ENCODE results near the gene HOXD3.

HOXD3 gene

DNA sequence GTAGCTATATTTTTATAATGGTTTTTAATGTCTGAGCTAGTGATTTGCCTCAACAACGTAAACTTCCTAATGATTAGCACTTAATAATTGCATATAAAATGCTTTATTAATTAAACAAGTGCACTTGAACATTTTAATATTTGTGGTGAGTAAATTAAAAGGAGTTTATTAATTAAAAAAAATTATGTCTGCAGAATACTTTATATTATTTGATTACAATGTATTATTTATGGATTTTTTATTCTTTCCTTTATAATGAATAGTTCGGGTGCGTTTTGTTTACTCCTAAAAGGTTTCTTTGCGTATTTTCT lies 25.3 kb upstream of the HOXD3 start:
- in situ Hi-C loops (cut with MboI; ENCODE audit: low sequenced_read_pairs) = loop anchor here (25.0 kb wide), 3 partner anchors 330 to 1180 kb away; no protein-coding TSS in a partner anchor

DNA sequence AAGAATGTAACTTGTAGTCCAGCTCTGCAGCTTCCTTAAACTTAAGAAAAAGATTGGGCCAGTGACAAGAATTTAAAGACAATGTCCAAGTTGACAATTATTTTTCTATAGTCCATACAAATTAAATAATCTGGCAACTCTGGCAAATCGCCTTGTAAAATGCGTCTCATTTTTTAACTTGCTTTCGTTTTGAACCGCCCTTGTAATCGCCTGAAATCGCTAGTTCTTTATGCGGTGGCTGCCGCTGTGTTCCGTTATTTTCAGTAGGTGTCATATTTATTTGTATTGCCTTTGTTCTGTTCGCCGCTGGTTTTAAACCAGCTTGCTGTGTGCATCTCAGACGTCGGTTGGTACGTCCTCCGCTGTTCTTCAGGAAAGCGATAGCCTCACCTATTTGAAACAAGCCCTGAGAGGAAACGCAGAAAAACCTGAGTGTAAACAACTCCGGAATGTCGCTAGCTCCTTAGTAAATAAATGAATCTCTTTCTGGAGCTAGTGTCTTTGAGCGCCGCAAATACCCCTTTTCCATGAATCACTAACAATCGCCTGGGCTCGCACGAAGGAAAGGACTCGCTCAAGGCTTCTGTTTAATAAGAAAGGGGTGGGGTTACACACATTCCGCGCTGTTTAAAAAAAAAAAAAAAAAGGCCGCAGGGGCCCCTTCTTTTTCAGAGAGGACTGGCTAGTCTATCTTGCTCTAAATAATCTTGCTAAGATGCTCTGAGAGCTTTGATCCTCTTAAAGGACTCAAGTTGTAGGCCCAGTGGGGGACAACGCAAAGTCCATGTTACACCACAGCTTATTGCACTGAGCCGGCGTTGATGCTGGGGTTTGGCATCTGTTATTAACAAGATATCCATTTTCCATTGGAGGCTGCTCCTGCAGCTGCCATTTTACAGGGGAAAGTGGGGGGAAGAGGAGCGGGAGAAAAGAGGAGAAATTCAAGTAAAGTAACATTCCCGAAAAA lies 24.6 kb upstream of the HOXD3 start:
- in situ Hi-C loops (cut with MboI; ENCODE audit: low sequenced_read_pairs) = loop anchor here (25.0 kb wide), 3 partner anchors 330 to 1180 kb away; no protein-coding TSS in a partner anchor

DNA sequence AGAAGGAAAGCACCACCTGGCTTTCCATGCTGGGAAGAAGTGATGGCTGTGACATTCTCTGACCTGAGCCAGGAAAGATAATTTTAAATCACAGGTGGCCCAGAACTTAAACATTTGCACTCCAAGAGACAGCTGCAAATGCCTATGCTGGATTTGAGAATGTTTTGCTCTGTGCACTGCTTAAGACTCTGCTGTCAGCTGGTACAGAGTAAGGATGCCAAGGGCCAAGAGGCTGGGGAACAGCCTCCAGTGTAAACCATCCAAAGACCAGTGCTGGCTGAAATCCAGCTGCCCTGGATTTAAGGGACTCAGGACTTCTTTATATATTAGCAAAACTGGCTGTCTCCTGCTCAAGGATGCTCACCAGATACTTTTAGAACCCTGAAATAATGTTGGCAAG lies 23.7 kb upstream of the HOXD3 start:
- in situ Hi-C loops (cut with MboI; ENCODE audit: low sequenced_read_pairs) = loop anchor here (25.0 kb wide), 3 partner anchors 329 to 1179 kb away; no protein-coding TSS in a partner anchor

DNA sequence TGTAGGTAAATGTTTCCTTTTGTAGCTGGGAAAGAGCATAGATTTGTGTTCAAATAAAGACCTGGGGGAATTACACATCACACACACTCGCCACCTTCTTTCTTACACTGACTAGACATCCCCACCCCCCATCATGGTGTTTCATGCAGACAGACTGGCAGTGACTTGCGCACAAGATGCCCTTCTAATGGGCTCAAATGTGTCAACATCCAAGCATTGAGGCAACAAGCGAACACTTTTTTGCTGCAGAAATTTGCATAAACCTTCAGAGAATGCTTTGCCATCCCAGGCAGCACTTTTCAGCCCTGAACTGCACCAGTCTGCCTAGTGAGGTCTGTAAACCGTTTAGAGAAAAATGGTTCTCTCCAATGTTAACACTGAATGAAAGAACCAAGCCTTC lies 23.1 kb upstream of the HOXD3 start:
- in situ Hi-C loops (cut with MboI; ENCODE audit: low sequenced_read_pairs) = loop anchor here (25.0 kb wide), 3 partner anchors 328 to 1178 kb away; no protein-coding TSS in a partner anchor

DNA sequence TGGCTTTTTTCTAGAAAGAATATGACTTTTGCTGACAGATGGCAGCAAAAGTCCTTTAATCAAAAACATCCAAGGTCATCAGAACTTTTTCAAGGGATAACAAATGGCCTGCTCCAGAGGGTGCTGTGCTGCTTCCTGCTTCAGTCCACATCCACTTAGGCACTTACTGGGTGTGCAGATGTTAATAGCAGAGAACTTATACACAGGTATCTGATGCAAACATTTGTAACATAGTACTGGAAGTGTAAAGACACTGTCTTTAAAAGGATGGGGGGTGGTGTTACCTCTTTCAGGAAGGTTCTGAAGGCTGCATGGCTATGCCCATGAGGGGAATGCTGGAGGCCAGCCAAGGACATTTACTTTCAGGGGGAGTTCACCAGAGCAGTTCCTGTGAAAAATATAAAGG lies 22.1 kb upstream of the HOXD3 start:
- in situ Hi-C loops (cut with MboI; ENCODE audit: low sequenced_read_pairs) = loop anchor here (25.0 kb wide), 3 partner anchors 327 to 1177 kb away; no protein-coding TSS in a partner anchor

DNA sequence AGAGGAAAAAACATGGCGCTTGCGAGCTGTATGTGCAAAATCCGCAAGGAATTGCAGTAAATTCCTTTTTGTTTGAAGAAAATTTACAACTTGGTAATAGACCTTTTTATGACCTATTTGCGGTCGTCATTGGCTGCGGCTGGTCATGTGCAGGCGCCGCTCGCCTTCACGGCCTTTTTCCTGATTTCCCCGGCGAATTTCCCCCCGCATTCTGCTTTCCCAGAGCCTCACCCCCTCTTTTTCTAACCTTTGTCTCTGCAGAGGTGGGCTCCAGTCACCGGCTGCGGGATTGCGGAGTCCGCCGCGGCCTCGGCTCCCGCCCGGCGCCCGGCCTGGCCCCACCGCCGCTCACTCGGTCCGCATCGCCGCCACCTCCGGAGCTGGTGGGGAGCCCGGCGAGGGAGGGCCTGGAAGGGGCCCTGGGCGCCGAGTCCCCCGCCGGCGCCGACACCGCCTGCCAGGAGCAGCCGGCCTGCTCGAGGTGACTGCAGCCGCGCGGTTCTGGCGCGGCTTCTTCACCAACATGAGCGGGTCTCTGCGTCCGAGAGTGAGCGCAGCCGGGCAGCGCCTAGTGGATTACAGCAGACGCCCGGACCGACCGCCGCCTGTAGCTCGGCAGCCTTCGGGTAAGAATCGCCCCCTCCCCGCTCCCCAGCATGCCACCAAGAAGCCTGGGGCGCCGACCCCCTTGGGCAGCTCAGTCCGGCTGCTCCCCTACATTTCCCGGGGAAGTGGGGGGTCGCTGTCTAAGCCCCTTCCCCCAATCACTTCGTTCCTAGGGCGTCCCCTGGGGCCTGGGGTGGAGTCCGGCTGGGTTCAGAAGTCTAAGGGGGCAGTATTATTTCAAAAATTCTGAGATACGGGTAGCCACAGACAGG lies 20.5 kb upstream of the HOXD3 start:
- in situ Hi-C loops (cut with MboI; ENCODE audit: low sequenced_read_pairs) = loop anchor here (25.0 kb wide), 3 partner anchors 326 to 1176 kb away; no protein-coding TSS in a partner anchor

DNA sequence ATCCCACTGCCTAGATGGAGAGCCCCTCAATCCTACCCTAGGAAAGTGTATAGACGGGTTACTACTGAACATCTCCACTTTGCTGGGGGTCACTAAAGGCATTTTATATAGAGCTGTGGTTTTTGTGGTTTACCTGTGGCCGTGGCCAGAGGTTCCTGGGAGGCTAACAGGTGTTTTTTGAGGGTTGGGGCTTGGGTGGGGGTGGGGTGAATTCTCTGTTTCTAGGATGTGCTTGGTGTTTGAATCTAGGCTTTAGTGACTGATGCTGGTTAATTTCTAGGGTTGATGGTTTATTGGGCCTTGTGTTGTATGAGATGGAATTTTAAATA lies 19.9 kb upstream of the HOXD3 start:
- in situ Hi-C loops (cut with MboI; ENCODE audit: low sequenced_read_pairs) = loop anchor here (25.0 kb wide), 3 partner anchors 325 to 1175 kb away; no protein-coding TSS in a partner anchor

DNA sequence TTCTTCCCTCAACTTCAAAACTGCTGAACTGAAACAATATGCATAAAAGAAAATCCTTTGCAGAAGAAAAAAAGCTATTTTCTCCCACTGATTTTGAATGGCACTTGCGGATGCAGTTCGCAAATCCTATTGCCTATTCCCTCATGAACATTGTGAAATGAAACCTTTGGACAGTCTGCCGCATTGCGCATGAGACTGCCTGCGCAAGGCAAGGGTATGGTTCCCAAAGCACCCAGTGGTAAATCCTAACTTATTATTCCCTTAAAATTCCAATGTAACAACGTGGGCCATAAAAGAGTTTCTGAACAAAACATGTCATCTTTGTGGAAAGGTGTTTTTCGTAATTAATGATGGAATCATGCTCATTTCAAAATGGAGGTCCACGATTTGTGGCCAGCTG lies 19.2 kb upstream of the HOXD3 start:
- in situ Hi-C loops (cut with MboI; ENCODE audit: low sequenced_read_pairs) = loop anchor here (25.0 kb wide), 3 partner anchors 324 to 1174 kb away; no protein-coding TSS in a partner anchor

DNA sequence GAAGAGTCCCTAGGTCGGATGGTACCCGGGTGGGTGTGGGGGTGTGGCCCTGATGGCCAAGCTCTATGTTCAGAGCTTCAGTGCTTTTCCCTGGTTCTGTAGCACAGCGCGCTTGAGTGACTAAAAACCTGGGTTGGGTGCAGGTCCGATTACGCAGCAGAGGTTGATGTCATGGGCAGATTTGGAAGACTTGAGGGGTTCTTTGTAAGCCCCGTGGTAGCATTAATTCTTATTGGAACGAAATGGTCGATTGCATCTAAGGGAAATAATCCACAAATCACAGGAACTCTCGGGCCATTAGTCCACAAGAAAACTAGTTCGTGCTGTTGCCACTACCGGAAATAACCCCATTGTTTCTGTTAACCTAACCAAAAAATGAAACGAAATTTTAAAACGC lies 18.6 kb upstream of the HOXD3 start:
- in situ Hi-C loops (cut with MboI; ENCODE audit: low sequenced_read_pairs) = loop anchor here (25.0 kb wide), 3 partner anchors 324 to 1174 kb away; no protein-coding TSS in a partner anchor

DNA sequence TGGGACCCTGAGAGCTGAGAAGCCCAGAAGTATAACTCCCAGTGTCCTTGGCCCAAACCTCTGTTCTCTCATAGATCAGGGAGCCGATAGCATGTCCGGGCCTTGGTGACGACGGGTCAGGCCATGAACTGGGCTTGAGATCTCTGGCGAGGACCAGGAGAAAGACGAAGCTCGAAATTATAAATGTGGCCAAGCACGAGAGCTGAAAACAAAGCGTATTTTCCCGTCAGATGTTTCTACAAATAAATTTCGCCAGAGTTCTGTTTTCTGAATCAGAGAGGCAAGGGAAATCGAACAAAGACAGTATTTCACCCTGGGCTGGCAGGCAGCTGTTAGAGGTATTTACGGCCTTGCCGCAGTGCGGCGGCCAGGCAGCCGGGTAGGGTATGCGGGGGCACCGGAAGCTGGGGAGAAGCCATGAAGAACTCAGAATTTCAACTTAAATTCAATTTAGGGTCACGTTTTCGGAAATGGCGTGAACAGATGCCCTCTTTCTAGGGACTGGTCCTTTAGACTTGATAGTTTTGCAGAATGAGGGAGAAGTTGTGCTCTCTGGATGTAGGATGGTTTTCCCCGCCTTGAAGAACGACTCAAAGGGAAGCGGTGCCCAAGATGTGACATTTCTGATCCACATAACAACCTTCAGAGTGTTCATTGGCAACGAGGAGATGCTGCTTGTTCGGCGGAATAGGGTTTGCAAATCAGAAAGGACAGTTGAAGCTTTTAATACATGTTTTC lies 18.0 kb upstream of the HOXD3 start:
- in situ Hi-C loops (cut with MboI; ENCODE audit: low sequenced_read_pairs) = loop anchor here (25.0 kb wide), 3 partner anchors 323 to 1173 kb away; no protein-coding TSS in a partner anchor

DNA sequence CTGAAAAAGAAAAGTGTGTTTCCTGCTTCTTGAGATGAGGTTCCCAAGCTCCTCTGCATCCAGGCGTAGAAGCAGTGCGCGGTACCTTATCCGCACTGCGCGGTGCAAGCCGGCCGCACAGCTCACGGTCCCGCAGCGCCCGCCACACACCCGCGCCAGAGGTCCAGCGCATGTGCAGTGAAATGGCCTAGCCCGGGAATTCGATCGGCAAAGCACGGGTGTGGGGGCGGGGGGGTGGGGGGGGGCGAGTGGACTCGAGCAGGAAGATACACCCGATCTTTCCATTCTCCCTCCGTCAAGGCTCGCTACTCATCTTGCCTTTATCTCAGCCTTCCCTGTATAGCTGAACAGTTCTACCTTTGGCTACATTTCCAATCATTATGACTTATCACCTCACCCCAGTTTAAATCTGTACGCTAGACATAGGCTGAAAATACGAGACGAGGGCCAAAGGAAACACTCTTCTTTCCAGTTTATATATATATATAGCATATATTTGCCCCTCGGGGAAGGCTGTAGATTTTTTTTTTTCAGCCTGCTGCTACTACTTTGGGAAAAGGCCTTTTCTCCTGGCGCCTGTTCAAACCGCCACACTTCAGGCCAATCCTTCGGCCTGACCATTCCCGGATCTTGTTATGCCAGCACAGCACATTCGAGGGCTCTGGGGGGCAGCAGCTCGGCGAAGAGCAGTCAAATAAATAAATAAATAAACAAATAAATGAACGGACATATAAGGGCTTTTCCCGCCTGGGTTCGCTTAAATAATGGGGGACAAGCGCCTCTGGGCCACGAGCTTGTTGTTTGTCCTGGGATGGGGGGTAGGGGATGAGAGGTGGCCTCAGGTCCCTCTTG lies 17.2 kb upstream of the HOXD3 start:
- in situ Hi-C loops (cut with MboI; ENCODE audit: low sequenced_read_pairs) = loop anchor here (10.0 to 25.0 kb wide), 4 partner anchors 322 to 1172 kb away; no protein-coding TSS in a partner anchor

DNA sequence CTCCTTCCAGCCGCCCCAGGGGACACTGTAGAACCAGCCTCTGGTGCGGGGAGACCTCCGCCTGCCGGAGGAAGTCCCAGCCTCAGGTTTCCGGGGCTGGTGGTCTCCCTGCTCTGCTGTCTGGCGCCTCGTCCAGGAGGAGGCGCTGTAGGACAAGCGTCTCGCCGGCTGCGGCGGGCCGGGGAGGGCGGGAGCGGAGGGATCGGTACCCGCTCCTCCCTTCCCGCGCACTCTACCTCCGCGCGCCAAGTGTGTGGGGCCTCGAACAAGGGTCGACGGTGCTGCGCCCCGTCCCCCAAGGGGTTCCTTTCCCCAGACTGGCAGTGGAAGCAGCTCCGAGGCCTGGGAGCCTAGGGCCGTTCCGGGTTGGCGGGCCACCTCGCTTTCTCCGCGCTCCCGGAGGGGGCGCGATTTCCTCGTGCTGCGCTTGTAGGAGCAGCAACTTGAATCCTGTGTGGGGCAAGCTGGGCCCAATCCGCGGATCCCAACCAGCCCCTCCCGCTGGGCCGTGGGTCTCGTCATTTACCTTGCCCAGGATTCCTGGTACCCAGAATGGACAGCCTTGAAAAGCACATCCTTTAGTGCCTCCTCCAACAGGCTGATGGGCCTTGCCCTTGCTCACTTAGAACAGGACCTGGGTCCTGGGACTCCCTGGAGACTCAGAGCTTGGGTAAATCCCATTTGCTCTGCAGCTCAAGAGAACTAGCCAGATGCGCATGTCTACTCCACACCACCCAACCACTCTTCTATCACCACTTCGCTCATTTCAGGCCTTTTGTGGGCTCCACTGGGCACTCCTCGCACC lies 16.4 kb upstream of the HOXD3 start:
- in situ Hi-C loops (cut with MboI; ENCODE audit: low sequenced_read_pairs) = loop anchor here (10.0 to 25.0 kb wide), 4 partner anchors 322 to 1172 kb away; no protein-coding TSS in a partner anchor

DNA sequence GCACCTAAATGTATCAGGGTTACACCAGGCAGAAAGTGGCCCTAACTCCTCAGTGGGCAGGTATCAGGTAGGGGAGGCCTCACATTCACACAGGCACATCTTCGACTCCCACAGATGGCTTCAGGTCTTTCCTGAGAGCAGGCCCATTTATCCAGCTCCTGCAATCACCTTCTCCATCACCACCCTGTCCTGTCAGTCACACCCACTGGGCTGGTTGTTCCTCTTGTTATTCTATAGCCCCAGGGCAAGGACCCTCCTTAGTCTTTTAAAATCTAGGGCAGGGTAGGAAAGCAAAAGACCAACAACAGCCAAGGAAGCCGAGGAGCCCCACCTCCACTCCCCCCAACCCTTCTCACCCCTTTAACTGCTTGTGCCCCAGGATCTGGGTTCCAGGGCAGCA lies 14.8 kb upstream of the HOXD3 start:
- in situ Hi-C loops (cut with MboI; ENCODE audit: low sequenced_read_pairs) = loop anchor here (10.0 to 25.0 kb wide), 4 partner anchors 320 to 1170 kb away; no protein-coding TSS in a partner anchor

DNA sequence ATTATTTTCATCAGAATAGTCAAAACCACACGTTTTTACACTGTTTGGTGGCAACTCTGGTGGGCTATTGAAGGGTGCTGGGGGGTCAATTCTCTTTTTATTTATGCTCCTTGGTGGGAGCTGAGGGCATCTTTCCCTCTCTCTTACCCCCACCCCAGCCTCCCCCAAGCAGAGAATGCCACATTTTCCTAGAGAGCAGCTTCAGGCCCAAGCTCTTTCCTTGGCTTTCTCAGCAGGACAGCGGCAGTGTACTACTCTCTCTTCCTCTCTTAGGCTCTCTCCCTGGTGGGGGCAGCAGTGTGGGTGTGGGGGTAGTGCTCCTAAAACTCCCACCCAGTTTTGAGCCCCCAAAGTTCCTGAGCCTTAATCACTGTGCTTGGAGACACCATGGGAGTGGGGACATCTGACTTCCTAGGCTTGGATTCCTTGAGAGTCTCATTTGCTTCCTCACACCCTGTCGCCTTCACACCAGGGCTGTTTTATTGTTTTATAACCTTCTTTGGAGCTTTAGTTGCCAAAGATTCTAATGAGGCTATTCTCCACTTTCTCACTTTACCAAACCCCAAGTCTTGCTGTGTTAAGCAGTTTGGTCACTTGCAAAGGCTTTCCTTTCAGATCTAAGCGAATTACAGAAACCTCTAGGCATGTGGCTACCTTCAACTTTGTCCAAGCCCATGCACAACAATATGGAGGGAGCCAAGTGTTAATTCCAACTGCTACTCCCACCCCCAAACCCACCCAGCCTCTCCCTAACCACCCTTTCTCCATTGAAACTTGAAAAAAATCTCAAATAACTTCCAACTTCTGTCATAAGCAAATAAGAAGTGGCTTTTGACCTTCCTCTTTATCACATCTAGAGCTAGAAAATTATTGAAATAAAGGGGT lies 11.8 kb upstream of the HOXD3 start:
- in situ Hi-C loops (cut with MboI; ENCODE audit: low sequenced_read_pairs) = loop anchor here (10.0 to 25.0 kb wide), 4 partner anchors 317 to 1167 kb away; no protein-coding TSS in a partner anchor

DNA sequence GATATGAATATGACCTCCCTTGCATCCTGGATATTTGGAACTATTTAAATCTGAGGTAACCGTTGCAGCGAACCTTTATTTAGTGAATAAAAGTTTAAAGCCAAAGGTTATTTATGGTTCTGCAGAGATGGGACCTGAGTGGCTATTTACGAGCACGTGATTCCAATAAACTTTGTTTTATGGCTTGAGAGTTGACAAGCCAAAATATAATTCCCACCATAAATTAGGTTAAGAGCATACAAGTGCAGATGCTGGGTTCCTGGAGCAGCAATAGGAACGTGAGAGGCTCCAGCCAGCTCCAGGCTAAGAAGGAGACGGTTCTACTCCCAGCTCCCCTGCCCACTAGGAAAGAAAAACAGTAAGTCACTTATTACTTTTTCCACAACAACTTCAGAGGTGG lies 11.0 kb upstream of the HOXD3 start:
- in situ Hi-C loops (cut with MboI; ENCODE audit: low sequenced_read_pairs) = loop anchor here (10.0 to 25.0 kb wide), 4 partner anchors 316 to 1166 kb away; no protein-coding TSS in a partner anchor

DNA sequence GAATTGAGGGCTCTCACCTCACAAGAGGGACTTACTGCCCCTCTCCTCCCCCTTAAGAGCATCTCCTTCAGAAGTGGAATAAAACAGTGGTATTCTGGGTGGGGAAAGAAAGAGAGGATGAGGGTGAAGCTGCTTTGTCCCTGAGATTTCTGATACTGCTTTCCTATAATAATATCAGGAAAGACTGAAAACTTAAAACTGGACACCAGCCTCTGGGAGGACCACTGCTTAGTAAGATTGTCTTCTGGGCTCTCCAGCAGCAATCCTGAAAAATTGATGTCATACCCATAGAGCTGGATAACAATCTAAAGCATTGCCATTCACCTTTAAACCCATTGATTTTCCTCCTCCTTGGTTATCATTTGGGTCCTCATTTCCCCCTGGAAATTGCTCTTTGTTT lies 10.5 kb upstream of the HOXD3 start:
- in situ Hi-C loops (cut with MboI; ENCODE audit: low sequenced_read_pairs) = loop anchor here (10.0 to 25.0 kb wide), 4 partner anchors 316 to 1166 kb away; no protein-coding TSS in a partner anchor

DNA sequence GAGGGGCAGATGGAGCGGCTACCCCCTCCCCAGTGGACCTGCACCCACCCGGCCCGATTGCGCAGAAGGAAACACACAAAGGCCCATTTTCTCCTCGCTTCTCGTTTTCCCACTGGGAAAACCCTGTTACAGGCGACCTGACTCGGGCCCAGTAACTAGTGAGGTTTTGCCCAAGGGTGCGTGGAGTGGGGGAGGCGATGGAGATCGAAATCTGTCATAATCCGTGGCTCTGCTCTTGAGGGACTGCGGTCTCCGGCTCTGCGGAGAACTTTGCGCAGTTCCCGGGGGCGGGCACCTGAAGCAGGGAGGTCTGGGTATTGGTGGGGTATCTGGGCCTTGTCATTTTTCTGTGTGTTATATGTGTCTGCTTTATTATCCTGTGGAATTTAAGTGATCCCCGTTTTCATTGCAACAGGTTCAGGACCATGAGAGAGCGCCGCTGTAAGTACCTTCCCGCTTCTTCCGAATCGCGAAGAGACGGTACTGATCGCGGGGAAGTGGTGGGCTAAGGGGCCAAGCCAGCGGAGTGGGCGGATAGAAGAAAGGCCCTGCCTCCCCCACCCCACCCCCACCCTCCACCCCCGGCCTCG lies 9.8 kb upstream of the HOXD3 start:
- in situ Hi-C loops (cut with MboI; ENCODE audit: low sequenced_read_pairs) = loop anchor here (10.0 to 25.0 kb wide), 4 partner anchors 315 to 1165 kb away; no protein-coding TSS in a partner anchor

All from HL-60/S4 (cell line).